Suprapubic skin (tissue), 4 donors: Measurements from ENCODE around the gene JHY.

Source experiments
- EP300 ChIP-seq: sonication (generic); formaldehyde crosslinking; IDR thresholded peaks from one replicate; pipeline ENCODE4 v1.6.1; 2017; ENCODE audit warnings: antibody characterized with exemption
- POLR2A ChIP-seq, 2 donors: fragments of 450-650 bp; IDR thresholded peaks; one replicate each; pipeline ENCODE4 v1.6.1; 2017; ENCODE audit warnings: antibody characterized with exemption in 2 of 2, mild to moderate bottlenecking in 2 of 2, moderate library complexity in 2 of 2
- POLR2AphosphoS5 ChIP-seq, 3 donors: sonication (generic); formaldehyde crosslinking; IDR thresholded peaks; one replicate each; pipeline ENCODE4 v1.6.1; 2017; ENCODE audit warnings: antibody characterized with exemption in 3 of 3
- TF ChIP-seq, protein P1 (sequence below), 2 donors: fragments of 200-600 bp in 1 of 2; fragments of 450-650 bp in 1 of 2; sonication (generic) in 1 of 2; IDR thresholded peaks; one replicate each; pipeline ENCODE4 v1.5.1; 2016 to 2019; ENCODE audit warnings: antibody characterized with exemption in 2 of 2, mild to moderate bottlenecking in 1 of 2, moderate library complexity in 1 of 2

DNA sequence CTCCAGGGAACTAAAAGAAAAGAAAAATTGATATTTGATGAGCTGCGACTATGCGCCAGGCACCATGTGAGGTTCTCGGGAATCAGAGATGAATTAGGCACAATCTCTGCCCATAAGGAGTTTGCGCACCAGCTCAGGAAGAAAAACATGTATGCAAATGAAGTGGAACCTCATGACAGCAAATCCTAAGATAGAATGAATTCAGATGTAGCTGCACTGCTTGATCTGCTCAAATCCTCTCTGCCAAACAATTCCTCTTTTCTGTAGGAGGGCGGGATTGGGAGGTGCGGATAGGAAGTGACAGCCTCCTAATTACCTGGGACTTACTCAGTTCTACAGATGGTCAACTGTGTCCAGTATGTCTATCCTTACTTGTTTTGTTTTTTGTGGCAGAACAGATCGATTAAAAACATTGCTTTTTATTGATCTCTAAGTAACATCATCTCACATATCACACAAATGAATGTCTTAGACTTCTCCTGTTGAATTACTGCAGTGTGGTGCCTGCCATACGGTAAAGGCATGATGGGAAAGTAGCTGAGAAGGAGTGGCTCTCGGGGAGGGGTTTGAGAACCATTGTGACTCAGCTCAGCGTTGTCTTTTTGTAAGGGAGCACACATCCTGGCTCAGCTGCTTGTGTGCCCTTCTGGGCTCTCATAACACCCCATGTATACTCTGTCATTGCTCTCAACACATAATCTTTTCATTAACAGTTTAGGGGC is 30.3 kb upstream of the JHY start:
- TF ChIP-seq, protein P1, sequence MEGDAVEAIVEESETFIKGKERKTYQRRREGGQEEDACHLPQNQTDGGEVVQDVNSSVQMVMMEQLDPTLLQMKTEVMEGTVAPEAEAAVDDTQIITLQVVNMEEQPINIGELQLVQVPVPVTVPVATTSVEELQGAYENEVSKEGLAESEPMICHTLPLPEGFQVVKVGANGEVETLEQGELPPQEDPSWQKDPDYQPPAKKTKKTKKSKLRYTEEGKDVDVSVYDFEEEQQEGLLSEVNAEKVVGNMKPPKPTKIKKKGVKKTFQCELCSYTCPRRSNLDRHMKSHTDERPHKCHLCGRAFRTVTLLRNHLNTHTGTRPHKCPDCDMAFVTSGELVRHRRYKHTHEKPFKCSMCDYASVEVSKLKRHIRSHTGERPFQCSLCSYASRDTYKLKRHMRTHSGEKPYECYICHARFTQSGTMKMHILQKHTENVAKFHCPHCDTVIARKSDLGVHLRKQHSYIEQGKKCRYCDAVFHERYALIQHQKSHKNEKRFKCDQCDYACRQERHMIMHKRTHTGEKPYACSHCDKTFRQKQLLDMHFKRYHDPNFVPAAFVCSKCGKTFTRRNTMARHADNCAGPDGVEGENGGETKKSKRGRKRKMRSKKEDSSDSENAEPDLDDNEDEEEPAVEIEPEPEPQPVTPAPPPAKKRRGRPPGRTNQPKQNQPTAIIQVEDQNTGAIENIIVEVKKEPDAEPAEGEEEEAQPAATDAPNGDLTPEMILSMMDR (IDR thresholded peaks at IDR 0.05): no peak
- TF ChIP-seq POLR2A (IDR thresholded peaks at IDR 0.05) (no peak), POLR2AphosphoS5 (IDR thresholded peaks at IDR 0.05) (no peak), EP300 (no peak)
